Mammary epithelial cell (primary cell): ENCODE data around the gene SCYL2.

Experiments
- CTCF ChIP-seq, 2 donors: IDR thresholded peaks in 1 of 2; conservative IDR thresholded peaks in 1 of 2; 2 replicates each; pipeline ENCODE4 v1.5.1; 2011 to 2012; ENCODE audit warnings: inconsistent platforms in 2 of 2, low read length in 2 of 2, mild to moderate bottlenecking in 2 of 2, control low read depth in 1 of 2, low read depth in 1 of 2; ENCODE audit not compliant: insufficient read depth in 1 of 2; ENCODE audit errors: extremely low read depth in 1 of 2
- EZH2 ChIP-seq: IDR thresholded peaks from 2 replicates; pipeline ENCODE4 v1.6.1; 2012; ENCODE audit warnings: low read length, inconsistent platforms, borderline replicate concordance

- no peak for TF ChIP-seq CTCF (conservative IDR thresholded peaks at IDR 0.05 in 1 of 2, IDR thresholded peaks at IDR 0.05 in 1 of 2; ENCODE audit: extremely low read depth in 1 of 2, insufficient read depth in 1 of 2, low read depth in 1 of 2, low read length in 2 of 2)
- no peak for TF ChIP-seq EZH2
These were observed 117.6 kb downstream of the SCYL2 start for GRCh38 chr12:100384559-100384935.
